Femur (tissue), 1 donor: ENCODE measurements around the gene CEP95.
A peak's percentile ranks its signal among the peaks of the same experiment; 100 is the strongest.

Experiments
- DNase-seq: peaks from one replicate; pipeline ENCODE4 v3.0.0-alpha.2; 2017

Gene CEP95

DNA sequence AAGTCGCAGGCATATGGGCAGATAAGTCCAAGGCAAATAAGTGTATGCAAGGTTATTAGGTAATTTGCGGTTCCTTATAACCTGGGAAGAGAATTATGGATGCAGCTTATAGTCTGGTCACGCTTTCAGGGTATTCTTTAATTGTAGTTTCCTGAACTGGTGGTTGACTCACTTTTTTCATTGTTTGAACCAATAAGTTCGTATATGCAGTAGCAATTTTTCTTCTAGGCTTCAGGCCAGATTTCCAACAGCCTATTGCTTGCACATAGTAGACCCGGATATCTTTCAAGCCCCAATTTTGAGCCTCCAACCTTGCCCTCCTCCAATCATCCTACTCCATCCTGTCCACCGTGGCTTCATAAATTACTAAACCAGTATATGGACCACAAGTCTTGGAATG, 12.8 kb downstream of the CEP95 start:
- DNase-seq, result no peak

DNA sequence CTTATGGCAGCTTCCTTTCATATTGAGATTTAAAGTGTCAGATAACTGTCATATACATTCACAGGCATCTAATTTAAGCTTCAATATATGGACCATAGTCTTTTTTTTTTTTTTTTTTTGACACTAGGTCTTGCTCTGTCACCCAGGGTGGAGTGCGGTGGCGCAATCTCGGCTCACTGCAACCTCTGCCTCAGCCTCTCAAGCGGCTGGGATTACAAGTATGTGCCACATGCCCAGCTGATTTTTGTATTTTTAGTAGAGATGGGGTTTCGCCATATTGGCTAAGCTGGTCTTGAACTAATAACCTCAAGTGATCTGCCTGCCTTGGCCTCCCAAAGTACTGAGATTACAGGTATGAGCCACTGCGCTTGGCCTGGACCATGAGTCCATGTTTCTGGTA, 13.6 kb downstream of the CEP95 start:
- no peak for DNase-seq

DNA sequence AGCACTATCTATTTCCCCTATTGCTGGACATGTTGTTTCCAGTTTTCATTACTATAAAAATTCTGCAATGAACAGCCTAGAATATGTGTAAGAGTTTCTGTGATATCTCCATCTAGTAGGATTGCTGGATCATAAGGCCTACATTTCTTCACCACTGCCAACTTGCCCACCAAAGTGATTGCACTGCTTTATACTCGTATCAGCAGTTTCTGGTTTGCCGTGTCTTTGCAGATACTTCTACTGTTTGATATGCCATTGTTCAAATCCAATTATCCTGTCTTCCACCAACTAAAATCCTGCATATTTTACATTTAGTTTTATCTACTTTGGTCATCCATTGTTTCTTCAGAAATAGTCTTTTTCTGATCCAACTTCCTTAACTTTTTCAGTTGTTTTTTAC, 21.1 kb downstream of the CEP95 start:
- DNase-seq, result no peak

DNA sequence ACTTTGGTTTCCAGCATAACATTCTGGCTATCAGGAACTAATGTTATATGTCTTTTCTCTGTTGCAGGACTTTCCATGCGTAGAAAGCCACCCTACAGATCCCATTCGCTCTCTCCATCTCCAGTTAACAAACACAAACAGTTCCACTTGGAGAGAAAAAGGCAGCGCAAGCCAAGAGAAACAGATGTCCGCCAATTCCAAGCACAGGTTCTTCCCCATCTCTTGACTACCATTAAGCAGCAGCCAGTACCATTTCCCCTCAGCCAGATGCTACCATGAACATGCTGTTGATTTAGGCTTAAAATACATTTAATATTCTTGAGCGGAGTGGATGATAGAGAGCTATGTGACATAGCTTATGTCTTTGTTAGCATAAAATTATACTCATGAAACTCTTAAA, 22.4 kb downstream of the CEP95 start:
- DNase-seq, result no peak

DNA sequence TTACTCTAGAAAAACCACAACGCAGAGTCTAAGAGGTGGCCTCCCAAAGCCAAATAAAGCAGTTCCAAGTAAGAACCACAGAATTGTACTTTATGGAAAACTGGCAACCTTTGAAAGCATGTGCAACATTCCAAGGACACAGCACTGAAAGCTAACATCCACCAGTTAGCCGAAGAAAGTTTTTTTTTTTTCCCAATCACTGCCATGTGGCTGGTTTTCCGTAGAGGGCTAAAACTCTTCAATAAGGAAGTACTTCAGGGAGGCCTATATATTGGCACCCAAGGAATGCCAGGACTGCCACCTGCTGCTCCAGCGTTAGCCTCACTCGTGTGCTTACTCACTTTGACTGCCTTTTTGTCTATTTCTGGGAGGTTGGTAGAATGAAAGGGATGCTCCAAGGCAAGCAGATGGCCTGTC, 25.2 kb downstream of the CEP95 start:
- peak; percentile 42 for DNase-seq

DNA sequence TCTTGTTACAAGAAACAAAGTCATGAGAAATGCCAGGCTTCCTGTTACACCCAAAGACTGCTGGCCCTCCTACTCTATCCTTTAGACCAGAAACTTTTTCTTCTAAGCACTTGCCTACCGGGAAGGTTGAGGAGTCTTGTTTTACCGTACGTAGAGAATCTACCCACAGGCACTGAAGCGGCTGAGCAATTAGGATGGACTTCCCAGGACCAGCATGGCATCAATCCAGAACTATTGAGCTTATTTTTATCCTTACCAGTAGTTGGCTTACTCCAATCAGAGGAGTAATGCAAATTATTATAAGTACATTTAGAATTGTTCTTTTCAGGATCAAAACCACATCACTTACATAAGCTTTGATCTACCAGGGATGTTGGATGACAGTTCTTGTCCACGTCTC, 25.6 kb downstream of the CEP95 start:
- DNase-seq, result no peak

DNA sequence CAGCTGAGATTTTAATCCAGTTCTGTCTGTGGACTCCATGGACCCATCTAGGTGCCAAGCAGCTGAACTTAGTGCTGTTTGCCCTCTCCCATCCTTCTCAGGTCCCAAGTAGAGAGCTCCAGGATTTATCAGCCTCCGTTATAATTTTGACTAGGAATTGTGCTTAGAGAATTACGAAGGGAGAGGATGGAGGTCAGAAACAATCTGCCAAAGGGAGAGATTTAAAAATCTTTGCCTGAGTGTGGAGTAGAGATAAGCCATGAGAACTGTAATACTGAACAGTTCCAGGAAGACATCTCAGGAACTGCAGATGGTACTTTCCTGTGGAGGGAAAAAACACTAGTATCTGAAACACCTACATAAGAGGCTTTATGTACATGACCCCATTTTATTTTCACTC, 27.0 kb downstream of the CEP95 start:
- DNase-seq, result no peak

DNA sequence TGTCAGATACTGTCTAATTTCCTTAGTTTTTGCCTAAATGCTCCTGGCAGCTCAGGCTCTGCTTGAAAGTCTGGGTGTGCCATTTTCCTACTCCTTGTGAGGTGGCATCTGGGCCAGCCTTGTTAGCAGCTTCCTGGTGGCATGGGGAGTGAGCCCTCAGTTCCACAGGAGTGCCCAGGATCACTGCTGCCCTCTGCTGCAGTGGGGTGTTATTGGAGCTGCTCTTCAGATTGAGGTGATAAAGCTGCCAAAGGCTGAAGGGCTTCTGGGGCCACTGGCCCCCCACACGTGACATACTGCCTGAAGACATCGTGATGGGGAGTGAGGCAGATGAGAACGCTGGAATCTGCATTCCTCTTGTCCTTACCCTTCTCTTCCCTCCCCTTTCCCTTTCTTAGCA, 27.4 kb downstream of the CEP95 start:
- DNase-seq, result no peak

DNA sequence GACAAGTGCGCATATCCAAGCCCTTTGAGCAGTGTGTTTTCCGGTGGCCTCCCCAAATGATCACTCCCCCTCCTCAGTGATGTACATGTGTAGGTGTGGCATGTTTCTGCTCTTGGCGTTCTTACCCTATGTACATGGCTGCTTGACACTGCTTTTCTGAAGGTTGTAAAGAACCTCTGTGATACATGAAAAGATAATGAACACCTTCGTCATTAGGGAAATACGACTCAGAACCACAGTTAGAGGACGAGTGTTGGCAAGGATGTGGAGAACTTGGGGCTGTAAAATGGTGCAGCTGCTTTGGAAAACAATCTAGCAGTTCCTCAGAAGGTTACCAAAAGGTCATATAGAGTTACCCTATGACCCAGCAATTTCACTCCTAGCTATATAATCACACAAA, 28.6 kb downstream of the CEP95 start:
- DNase-seq, result no peak

DNA sequence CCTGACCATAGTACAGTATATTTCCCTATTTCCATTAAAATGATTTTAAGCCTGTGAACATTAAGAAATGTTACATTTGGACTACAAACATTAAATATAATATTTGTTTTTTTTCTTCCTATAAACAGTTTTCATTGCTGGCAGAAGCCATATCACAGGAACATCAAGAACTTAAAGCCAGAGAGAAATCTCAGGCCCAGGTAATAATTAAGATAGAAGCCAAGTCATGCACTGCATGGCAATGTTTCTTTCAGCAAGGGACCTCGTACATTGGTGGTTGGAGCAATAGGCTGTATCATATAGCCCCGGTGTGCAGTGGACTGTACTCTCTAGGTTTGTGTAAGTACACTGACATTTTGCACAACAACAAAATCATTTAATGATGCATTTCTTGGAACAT, 30.1 kb downstream of the CEP95 start:
- no peak for DNase-seq

DNA sequence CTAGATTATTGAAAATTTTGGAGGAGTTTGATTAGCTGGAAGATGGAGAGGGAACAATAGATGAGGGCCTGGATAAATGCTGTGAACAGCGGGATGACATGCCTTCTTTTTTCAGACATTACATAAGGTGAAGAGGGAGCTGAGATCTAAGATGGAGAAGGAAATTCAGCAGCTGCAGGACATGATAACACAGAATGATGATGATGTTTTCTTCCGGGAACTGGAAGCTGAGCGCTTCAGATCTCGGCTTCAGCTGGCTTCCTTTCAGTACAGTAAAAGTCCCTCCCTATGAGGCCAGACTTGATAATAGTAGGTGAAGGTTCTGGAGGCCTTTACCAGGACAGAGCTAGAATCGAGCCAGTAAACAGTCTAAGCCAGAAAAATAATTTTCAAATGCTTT, 30.7 kb downstream of the CEP95 start:
- no peak for DNase-seq

DNA sequence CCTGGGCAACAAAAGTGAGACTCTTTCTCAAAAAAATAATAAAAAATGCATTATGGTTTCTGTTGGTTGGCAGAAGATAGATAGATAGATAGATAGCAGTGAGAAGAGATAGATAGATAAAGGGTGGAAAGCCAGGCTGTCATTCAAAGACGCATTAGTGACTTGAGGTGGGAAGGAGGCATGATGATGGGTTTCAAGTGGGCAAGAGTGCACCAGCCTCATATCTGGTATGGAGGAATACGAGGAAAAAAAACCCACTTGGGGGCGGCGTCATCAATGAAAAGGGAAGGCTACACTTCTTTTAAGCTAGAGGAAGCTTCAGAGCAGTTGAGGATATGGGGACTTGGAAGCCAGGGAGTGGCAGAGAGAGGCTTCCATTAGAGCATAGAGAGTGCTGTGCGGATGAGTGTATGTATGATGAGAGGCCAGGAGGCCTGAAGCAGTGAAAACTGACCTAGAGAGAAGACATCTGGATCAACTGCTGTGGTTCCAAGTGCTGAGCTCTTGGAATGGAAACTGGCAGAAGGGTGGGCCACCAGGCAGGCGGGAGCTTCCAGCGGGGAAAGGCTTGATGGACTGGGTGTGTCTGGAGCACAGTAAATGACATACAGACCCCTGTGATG, 31.8 kb downstream of the CEP95 start:
- DNase-seq, result no peak

DNA sequence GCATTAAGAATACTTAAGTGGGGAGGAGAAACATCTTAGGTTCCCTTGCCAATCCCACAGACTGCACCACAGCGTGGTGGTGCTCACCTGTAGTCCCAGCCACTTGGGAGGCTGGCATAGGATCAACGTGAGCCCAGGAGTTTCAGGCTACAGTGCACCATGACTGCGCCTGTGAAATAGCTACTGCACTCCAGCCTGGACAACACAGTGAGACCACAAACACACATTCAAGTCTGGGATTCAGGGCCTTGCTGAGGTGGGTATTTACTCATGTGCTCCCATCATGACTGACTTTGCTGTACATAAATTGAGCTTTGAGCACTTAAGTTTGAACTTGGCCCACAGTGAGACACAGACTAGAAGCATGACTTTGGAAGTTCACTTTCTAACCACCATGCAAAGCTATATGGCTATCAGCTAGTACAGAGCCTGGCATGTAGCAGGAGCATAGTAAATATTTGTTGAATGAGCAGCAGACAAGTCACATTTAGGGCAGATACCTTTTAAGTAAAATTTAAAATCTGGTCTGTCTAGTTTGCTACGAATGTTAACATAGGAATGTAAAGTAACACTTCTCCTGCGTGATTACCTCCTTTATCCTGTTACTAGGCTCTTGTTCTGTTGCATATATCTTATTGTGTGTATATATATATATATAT, 33.5 kb downstream of the CEP95 start:
- no peak for DNase-seq

DNA sequence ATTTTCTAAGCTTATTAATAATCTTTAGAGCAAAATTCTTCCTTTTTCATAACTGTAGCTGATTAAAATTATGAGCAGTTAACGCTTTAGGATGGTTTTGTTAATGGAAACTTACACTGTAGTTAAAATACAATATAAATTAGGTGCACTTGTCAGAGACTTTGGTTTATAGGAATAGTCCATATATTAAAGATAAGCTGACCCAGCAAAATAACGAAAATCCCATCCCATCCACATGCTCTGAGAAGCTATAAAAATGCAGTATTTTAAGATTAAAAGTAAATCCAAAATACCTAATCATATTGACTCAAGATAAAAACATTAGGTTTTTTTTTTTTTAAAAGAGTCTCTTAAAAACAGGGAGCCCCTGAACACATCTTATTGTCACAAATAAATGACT, 38.0 kb downstream of the CEP95 start:
- no peak for DNase-seq

DNA sequence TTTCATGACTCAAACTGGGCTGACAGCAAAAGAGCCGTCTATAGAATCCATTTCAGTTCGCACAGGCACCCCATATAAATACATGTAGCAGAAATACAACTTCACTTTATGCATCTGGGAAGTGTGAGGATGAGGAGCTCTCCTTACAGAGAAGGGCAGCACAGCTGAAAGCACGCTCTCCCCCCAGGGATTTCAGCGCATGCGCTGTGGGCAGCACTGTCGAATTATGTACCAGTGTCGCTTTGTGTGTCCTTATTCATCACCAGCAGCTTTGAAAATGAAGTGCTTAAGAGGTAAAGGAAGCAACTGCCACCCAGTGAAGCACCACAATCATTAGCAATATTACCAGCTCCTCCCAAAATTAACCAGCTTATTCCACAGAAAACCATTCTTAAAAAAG, 39.9 kb downstream of the CEP95 start:
- no peak for DNase-seq

DNA sequence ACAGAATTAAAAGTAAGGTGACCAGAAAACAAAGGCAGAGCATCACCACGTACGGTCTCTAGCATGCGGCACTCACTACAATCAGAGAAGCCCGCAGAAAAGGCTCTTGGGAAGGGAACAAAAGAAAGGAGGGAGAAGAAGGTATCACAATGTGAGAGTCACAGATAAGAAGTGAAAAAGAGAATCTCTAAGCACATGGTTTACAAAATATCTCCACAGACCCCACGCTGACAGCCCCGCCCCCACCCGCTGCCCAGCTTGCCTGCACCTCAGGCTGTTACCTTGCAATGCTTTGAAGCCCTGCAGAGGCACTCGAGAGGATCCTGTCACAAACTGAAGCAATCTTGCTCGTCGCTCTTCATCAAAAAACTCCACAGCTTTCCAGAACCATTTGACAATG, 40.5 kb downstream of the CEP95 start:
- no peak for DNase-seq

DNA sequence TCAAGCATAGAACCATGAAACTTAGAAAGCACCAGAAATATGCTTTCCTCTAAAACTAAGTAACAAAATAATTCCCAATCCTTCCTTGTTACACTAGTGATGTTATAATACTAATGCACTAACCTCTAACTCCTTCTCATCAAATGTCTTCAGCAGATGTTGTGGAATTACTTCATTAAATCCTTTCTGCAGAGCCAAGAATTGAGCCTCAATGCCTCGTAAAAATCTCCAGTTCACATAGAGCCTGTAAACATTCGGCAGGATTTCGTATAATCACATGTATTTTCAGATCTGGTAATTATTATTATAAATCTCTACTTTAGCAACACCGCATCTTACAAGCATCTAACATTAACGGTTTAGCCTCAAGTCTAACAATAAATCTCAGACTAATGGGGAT, 44.7 kb downstream of the CEP95 start:
- DNase-seq, result no peak

DNA sequence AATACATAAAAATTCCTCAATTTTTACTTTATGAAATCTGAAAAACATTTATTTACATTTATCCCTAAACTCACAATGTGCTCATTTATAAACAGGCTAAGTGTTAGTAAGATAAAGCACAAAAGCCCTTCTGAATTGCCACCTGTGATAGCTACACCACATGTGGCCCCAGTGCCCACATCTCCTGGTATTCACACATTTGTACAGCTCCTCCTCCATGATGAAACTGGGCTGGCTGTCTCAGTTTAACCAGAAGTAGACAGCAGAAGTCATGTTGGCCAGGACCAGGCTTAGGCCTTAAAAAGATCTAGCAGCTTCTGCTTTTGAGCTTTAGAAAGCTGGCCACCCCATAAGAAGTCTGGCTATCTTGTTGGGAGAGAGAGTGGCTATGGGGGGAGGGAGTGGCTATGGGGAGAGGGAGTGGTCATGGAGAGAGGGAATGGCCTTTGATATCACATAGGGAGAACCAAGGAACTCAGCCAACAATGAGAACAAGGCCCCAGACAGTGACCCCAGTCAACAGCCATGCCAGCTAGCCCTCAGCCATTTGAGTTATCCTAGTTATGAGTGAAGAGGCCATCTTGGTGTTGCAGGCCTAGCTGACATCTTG, 47.4 kb downstream of the CEP95 start:
- no peak for DNase-seq

DNA sequence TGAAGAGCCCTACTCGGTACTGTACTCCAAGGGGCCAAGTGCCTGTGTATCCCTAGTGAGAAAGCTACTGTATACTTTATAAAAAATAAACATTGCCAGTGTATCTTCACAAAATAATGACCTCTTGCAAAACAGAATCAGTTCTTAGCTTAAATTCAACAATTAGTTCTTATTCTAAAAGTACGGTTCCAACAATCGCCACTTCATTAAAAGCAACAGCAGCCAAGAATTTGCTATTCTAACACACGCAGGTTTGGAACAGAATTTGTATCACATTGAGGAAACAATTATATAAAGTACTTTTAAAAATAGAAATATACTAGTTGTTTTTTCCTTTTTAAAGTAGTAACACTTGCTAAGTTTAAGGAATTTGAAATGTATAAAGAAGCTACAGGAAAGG, 48.5 kb downstream of the CEP95 start:
- no peak for DNase-seq

DNA sequence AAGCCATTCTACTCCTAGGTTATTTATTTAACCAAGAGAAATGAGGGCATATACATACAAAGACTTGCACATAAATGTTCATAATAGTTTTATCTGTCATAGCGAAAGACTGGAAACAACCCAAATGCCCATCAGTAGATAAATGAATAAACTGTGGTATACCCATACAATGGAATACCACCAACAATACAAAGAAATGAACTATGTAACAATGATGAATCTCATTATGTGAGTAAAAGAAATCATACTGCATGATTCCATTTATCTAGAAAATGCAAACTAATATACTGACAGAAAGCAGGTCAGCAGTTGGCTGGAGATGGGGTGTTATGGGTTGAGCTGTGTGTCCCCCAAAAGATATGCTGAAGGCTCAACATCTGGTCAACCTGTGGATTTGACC, 57.3 kb downstream of the CEP95 start:
- no peak for DNase-seq

DNA sequence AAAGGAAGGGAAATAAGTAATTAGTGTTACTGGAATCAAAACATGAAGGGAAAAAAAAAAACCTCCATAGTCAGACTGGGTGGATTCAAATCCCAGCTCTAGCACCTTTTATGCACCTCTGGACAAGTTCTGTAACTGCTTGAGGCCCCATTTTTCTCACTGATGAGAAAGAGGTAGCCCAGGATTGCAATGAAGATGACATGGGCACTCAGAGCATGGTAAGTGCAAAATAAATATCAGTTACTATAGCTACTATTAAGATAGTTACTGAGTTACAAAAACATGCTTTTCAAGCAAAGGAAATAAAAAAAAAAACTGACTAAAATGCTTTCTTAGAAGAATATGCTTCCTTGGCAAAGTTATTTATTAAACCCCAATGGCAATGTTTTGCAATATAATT, 58.8 kb downstream of the CEP95 start:
- DNase-seq, result no peak

DNA sequence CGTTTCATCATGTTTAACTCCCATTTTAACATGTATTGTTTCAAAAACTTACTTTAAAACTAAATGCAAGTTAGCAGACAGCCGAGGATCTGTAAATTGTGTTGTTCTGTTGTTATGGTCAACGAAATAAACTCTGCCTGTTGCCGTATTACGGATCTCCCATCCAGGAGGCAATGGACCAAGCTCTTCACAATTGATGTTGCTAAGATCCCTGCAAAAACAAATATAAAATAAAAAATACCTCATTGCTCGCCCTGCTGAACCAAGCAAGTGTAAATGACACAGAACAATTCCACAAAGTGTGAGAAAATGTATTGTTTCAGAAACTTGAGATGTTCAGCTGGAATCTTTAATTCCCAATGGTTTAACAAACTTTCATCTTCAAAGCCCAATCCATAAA, 65.0 kb downstream of the CEP95 start:
- DNase-seq, result peak; percentile 63

DNA sequence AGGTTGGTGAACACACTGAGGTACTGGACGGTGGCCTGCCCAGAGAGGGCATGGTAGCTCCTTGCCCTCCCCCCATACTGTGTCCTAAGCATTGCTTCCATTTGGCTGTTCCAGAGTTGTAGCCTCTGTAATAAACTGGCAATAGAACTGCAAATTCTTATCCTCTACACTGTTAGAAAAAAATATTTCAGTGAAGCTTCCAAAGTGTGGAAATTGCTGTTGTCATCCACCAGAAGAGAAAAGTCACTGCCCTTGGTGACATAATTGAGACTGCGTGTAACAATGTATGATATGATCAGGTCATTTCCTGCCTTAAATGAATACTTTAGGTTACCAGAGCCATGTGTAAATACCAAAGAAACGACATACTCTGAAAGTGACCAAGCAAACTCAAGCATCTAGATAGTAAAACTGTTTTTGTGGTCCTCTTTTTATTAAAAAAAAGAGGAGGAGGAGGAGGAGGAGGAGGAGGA, 65.9 kb downstream of the CEP95 start:
- DNase-seq, result peak; percentile 25

DNA sequence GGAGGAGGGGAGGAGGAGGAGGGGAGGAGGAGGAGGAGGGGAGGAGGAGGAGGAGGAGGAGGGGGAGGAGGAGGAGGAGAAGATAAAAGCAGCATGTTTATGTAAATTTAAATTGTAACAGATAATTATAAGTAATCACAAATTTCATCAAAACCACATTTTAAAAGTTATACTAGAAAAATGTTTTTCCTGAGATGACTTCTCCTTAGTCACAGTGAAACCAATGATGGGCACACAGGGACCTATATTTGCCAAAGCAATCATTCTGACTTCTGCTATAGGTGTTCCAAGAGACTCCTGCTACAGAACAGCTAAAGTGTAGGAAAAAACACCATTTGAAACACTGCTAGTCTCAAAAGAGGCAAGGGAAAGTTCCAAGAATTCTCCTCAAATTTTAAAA, 66.4 kb downstream of the CEP95 start:
- no peak for DNase-seq

DNA sequence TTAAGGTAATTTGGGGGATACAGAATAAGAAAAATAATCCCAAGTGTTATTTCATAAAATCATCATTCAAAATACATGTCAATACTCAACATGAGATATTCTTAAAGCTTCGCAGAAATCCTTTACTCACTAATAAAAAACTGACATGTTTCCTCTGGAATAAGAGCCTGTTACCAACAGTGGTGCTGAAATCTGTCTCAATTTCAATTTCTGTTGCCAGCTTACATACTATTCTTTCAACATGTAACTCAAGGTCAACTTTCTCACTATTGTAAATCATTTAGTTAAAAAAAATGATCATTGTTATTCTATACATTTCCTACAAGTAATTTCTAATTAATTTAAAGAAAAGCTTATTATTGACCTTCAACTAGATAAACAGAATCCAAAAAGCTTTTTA, 67.9 kb downstream of the CEP95 start:
- no peak for DNase-seq
